ENCODE data around the gene HMGB2.

- TF ChIP-seq POLR2AphosphoS5 (IDR thresholded peaks at IDR 0.05; ENCODE audit: low read depth) (no peak), CTCF (conservative IDR thresholded peaks at IDR 0.05; ENCODE audit: low read depth in 2 of 2) (no peak), REST (IDR thresholded peaks at IDR 0.05; ENCODE audit: unreplicated experiment) (no peak), EZH2phosphoT487 (IDR thresholded peaks at IDR 0.05; ENCODE audit: unreplicated experiment) (no peak), ETS1 (IDR thresholded peaks at IDR 0.05) (no peak), EZH2 (IDR thresholded peaks at IDR 0.05; ENCODE audit: low read depth, unreplicated experiment) (no peak), CREB1 (CRISPR knock-in tag; IDR thresholded peaks at IDR 0.05; ENCODE audit: low read depth) (no peak), ZNF114 (CRISPR knock-in tag; IDR thresholded peaks at IDR 0.05) (no peak), JUNB (IDR thresholded peaks at IDR 0.05; ENCODE audit: unreplicated experiment) (no peak), ZNF331 (CRISPR knock-in tag; IDR thresholded peaks at IDR 0.05; ENCODE audit: low read depth) (no peak), NANOG (IDR thresholded peaks at IDR 0.05; ENCODE audit: borderline replicate concordance) (no peak)
Observed at GRCh38 chr4:173282626-173283025, 51.5 kb downstream of the HMGB2 start.

All from GM23338 (cell line).